Activated CD4-positive, alpha-beta T cell treated with anti-CD3 and anti-CD28 coated beads, Interleukin-2, amount 50 U/mL, for 24 hours (primary cell): ENCODE results near the gene B4GALT5.

Experiments
- DNase-seq, 2 donors: peaks; one replicate each; pipeline ENCODE4 v3.0.0-alpha.2; 2020; ENCODE audit warnings: low read depth in 1 of 2, low spot score in 1 of 2

B4GALT5 gene

GRCh38 chr20:49587111-49587570 is 126.5 kb downstream of the B4GALT5 start:
- no peak for DNase-seq

- DNase-seq: no peak
Measured at GRCh38 chr20:49585585-49586245, 128.0 kb downstream of the B4GALT5 start.

GRCh38 chr20:49584418-49585382 is 129.0 kb downstream of the B4GALT5 start:
- DNase-seq: no peak

- DNase-seq: no peak
Measured at GRCh38 chr20:49583669-49584417, 129.8 kb downstream of the B4GALT5 start.

- DNase-seq: no peak
Measured at GRCh38 chr20:49583343-49583668, 130.4 kb downstream of the B4GALT5 start.
